DND-41 (cell line): Measurements from ENCODE around the gene PDIK1L.

Source experiments
- ATAC-seq: fragments of 200-7000 bp; cut with Tn5 transposase; 3 replicates; pipeline ENCODE4 v1.9.1; 2021; ENCODE audit warnings: low read depth; ENCODE audit not compliant: insufficient read depth
- DNase-seq: peaks from one replicate; pipeline ENCODE4 v3.0.0-alpha.2; 2020
- H2AFZ ChIP-seq: 2 replicates; pipeline ENCODE4 v1.6.0; 2012; ENCODE audit warnings: low read depth, low read length
- H3K27ac ChIP-seq: 2 replicates; pipeline ENCODE4 v1.5.1; 2012; ENCODE audit warnings: low read length, inconsistent platforms
- H3K27me3 ChIP-seq: fragments of 200-600 bp; sonication (generic); 2 replicates; pipeline ENCODE4 v1.6.0; 2012; ENCODE audit warnings: low read length, mild to moderate bottlenecking, inconsistent platforms; ENCODE audit not compliant: insufficient read depth, poor library complexity
- H3K36me3 ChIP-seq: 2 replicates; pipeline ENCODE4 v1.5.1; 2012; ENCODE audit warnings: low read length, inconsistent platforms; ENCODE audit not compliant: insufficient read depth
- H3K4me1 ChIP-seq: 2 replicates; pipeline ENCODE4 v1.5.1; 2012; ENCODE audit warnings: mild to moderate bottlenecking, low read length; ENCODE audit not compliant: insufficient read depth
- H3K4me2 ChIP-seq: 2 replicates; pipeline ENCODE4 v1.6.0; 2012; ENCODE audit warnings: mild to moderate bottlenecking, moderate library complexity, low read length, inconsistent platforms; ENCODE audit not compliant: insufficient read depth
- H3K4me3 ChIP-seq, 2 experiments: fragments of 200-600 bp in 1 of 2; shearing (Covaris generic) in 1 of 2; 2 replicates each; pipeline ENCODE4 v1.5.1; 2012 to 2016; ENCODE audit warnings: inconsistent platforms in 2 of 2, low read length in 2 of 2, mild to moderate bottlenecking in 2 of 2, low read depth in 1 of 2, moderate library complexity in 1 of 2
- H3K79me2 ChIP-seq: 2 replicates; pipeline ENCODE4 v1.6.0; 2012; ENCODE audit warnings: low read length, inconsistent platforms; ENCODE audit not compliant: insufficient read depth
- H3K9ac ChIP-seq: 2 replicates; pipeline ENCODE4 v1.6.0; 2012; ENCODE audit warnings: low read depth, mild to moderate bottlenecking, inconsistent platforms, low read length, moderate library complexity
- H3K9me3 ChIP-seq: 2 replicates; pipeline ENCODE4 v1.5.1; 2012; ENCODE audit warnings: low read length, moderate library complexity, mild to moderate bottlenecking, inconsistent platforms; ENCODE audit not compliant: insufficient read depth, severe bottlenecking
- H4K20me1 ChIP-seq: 2 replicates; pipeline ENCODE4 v1.6.0; 2012; ENCODE audit warnings: low read length; ENCODE audit not compliant: insufficient read depth
- CTCF ChIP-seq: IDR thresholded peaks from 2 replicates; pipeline ENCODE4 v1.5.1; 2012; ENCODE audit warnings: borderline replicate concordance, low read length, moderate library complexity, mild to moderate bottlenecking; ENCODE audit not compliant: poor library complexity, severe bottlenecking; ENCODE audit errors: extremely low read depth
- EZH2 ChIP-seq: IDR thresholded peaks from 3 replicates; pipeline ENCODE4 v1.6.1; 2012; ENCODE audit warnings: borderline replicate concordance, low read depth, mild to moderate bottlenecking, moderate library complexity, low read length, inconsistent platforms; ENCODE audit not compliant: severe bottlenecking

Gene PDIK1L

GRCh38 chr1:26094076-26094669 is 17.5 kb upstream of the PDIK1L start:
- Histone ChIP-seq H3K36me3 (no peaks in the 10 kb centered on the region), H3K27ac (no peak overlapping the region), H4K20me1 (no peaks in the 10 kb centered on the region), H3K4me3 (no peak overlapping the region), H3K9me3 (no peaks in the 10 kb centered on the region), H3K4me1 (no peaks in the 10 kb centered on the region), H3K9ac (no peak overlapping the region), H3K27me3 (peaks cover 24% of the 10 kb centered on the region), H3K4me2 (no peak overlapping the region), H3K79me2 (no peaks in the 10 kb centered on the region), H2AFZ (no peak overlapping the region)
- ATAC-seq (no peak), DNase-seq (no peak)
- no peak for TF ChIP-seq CTCF
- no peak for TF ChIP-seq EZH2

GRCh38 chr1:26094677-26095383 is 16.8 kb upstream of the PDIK1L start:
- Histone ChIP-seq H3K9me3 (no peaks in the 10 kb centered on the region), H3K4me3 (no peak overlapping the region), H3K27ac (no peak overlapping the region), H3K4me2 (no peak overlapping the region), H2AFZ (no peak overlapping the region), H3K36me3 (no peaks in the 10 kb centered on the region), H3K9ac (no peak overlapping the region), H4K20me1 (no peaks in the 10 kb centered on the region), H3K79me2 (no peaks in the 10 kb centered on the region), H3K27me3 (peaks cover 24% of the 10 kb centered on the region), H3K4me1 (no peaks in the 10 kb centered on the region)
- ATAC-seq (no peak), DNase-seq (no peak)
- TF ChIP-seq EZH2: no peak
- TF ChIP-seq CTCF: no peak

- Histone ChIP-seq H3K27me3 (peaks cover 24% of the 10 kb centered on the region), H4K20me1 (no peaks in the 10 kb centered on the region), H3K27ac (no peak overlapping the region), H2AFZ (no peak overlapping the region; the same call in 1 of the 2 replicates), H3K4me2 (no peak overlapping the region), H3K36me3 (no peaks in the 10 kb centered on the region), H3K4me1 (no peaks in the 10 kb centered on the region), H3K9me3 (no peaks in the 10 kb centered on the region), H3K4me3 (no peak overlapping the region), H3K9ac (no peak overlapping the region), H3K79me2 (no peaks in the 10 kb centered on the region)
- TF ChIP-seq EZH2: no peak
- TF ChIP-seq CTCF: no peak
- DNase-seq: no peak
- ATAC-seq: no peak
Observed at GRCh38 chr1:26096471-26096870, 15.2 kb upstream of the PDIK1L start.
